ENCODE data around the gene PRDM16.

PRDM16 gene

DNA sequence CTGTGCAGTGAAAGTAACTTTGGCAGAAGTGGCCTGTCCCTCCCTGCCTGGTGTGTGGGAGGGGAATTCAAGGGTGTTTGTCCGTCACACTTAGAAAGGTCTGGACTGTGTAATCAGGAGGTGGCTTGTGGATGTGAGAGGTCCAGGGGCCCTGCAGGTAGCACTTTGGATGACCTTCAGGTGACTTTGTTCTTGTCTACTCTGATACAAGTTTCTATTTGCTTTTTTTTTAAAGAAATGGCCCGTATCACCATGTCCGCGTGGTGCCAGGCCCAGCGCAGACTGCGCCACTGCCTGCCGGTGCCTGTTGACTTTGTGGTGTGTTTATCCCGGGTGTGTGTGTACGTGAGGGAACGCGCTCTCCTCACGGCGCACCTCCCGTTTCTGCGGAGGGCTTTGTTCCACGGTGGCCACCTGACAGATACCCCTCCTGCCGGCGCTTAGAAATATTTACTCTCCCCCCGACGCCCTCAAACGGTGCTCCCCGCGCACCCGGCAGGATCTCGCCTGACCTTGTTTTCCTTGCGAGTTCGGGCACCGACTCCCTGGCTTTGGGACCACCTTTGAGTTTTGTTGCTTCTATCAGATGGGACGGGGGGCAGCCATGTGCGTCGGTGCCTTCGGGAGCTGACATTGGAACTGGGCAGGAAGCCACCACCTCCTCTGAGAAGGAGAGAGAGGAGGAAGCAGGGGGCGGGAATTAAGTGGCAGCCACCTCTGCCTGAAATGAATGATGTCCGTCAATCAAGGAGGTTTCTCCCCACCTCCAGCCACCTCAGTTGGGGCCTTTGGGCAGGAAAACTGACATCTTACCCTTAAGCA lies 119.4 kb downstream of the PRDM16 start:
- Histone ChIP-seq H3K9me2 (replicated peaks; ENCODE audit: low read depth, low read length) (no peaks in the 10 kb centered on the region), H3K4me3 (ENCODE audit: low read length, poor library complexity, severe bottlenecking) (no peak overlapping the region), H4K20me1 (ENCODE audit: insufficient read depth, low read length, poor library complexity, severe bottlenecking) (no peaks in the 10 kb centered on the region), H3F3A (ENCODE audit: low read depth) (no peaks in the 10 kb centered on the region), H3K9me3 (ENCODE audit: insufficient read depth, low read depth, low read length) (peaks cover 5% of the 10 kb centered on the region; the same call in 1 of the 2 replicates), H3K27me3 (ENCODE audit: insufficient read depth, low read length, poor library complexity, severe bottlenecking) (no peaks in the 10 kb centered on the region), H3K79me2 (ENCODE audit: insufficient read depth, low read length) (no peaks in the 10 kb centered on the region), H3K9ac (ENCODE audit: low read depth, low read length, poor library complexity, severe bottlenecking) (no peak overlapping the region), H3K4me1 (ENCODE audit: insufficient read depth, low read length, poor library complexity, severe bottlenecking) (no peaks in the 10 kb centered on the region), H3K4me2 (ENCODE audit: low read depth, low read length, poor library complexity, severe bottlenecking) (no peak overlapping the region), H2AFZ (ENCODE audit: low read length) (no peak overlapping the region), H3K36me3 (ENCODE audit: insufficient read depth, low read length) (peaks cover 4% of the 10 kb centered on the region; the same call in 1 of the 2 replicates)
- no peak for TF ChIP-seq EZH2phosphoT487 (IDR thresholded peaks at IDR 0.05; ENCODE audit: borderline replicate concordance)
- TF ChIP-seq CTCF (conservative IDR thresholded peaks at IDR 0.05; ENCODE audit: low read length) = no peak

GRCh38 chr1:3190256-3191041 lies 121.4 kb downstream of the PRDM16 start:
- H3K9me2 ChIP-seq (replicated peaks; ENCODE audit: low read depth, low read length) = no peaks in the 10 kb centered on the region
- H3K4me2 ChIP-seq (ENCODE audit: low read depth, low read length, poor library complexity, severe bottlenecking) = no peak overlapping the region
- no peak overlapping the region for H2AFZ ChIP-seq (ENCODE audit: low read length)
- no peaks in the 10 kb centered on the region for H3F3A ChIP-seq (ENCODE audit: low read depth)
- H3K27me3 ChIP-seq (ENCODE audit: insufficient read depth, low read length, poor library complexity, severe bottlenecking) = no peaks in the 10 kb centered on the region
- peaks cover 4% of the 10 kb centered on the region; the same call in 1 of the 2 replicates for H3K36me3 ChIP-seq (ENCODE audit: insufficient read depth, low read length)
- no peaks in the 10 kb centered on the region for H4K20me1 ChIP-seq (ENCODE audit: insufficient read depth, low read length, poor library complexity, severe bottlenecking)
- no peak overlapping the region for H3K9ac ChIP-seq (ENCODE audit: low read depth, low read length, poor library complexity, severe bottlenecking)
- H3K9me3 ChIP-seq (ENCODE audit: insufficient read depth, low read depth, low read length) = peaks cover 5% of the 10 kb centered on the region; the same call in 1 of the 2 replicates
- H3K79me2 ChIP-seq (ENCODE audit: insufficient read depth, low read length) = no peaks in the 10 kb centered on the region
- TF ChIP-seq EZH2phosphoT487 (IDR thresholded peaks at IDR 0.05; ENCODE audit: borderline replicate concordance) (no peak), CTCF (conservative IDR thresholded peaks at IDR 0.05; ENCODE audit: low read length) (no peak)
- H3K4me3 ChIP-seq (ENCODE audit: low read length, poor library complexity, severe bottlenecking) = no peak overlapping the region
- no peaks in the 10 kb centered on the region for H3K4me1 ChIP-seq (ENCODE audit: insufficient read depth, low read length, poor library complexity, severe bottlenecking)

- Histone ChIP-seq H3K4me1 (ENCODE audit: insufficient read depth, low read length, poor library complexity, severe bottlenecking) (no peaks in the 10 kb centered on the region), H3K79me2 (ENCODE audit: insufficient read depth, low read length) (no peaks in the 10 kb centered on the region), H3K9me3 (ENCODE audit: insufficient read depth, low read depth, low read length) (peaks cover 5% of the 10 kb centered on the region; the same call in 1 of the 2 replicates), H3K36me3 (ENCODE audit: insufficient read depth, low read length) (peaks cover 4% of the 10 kb centered on the region; the same call in 1 of the 2 replicates), H3K9ac (ENCODE audit: low read depth, low read length, poor library complexity, severe bottlenecking) (no peak overlapping the region), H3K4me2 (ENCODE audit: low read depth, low read length, poor library complexity, severe bottlenecking) (no peak overlapping the region), H3K9me2 (replicated peaks; ENCODE audit: low read depth, low read length) (no peaks in the 10 kb centered on the region), H3F3A (ENCODE audit: low read depth) (no peaks in the 10 kb centered on the region), H3K27me3 (ENCODE audit: insufficient read depth, low read length, poor library complexity, severe bottlenecking) (no peaks in the 10 kb centered on the region), H3K4me3 (ENCODE audit: low read length, poor library complexity, severe bottlenecking) (no peak overlapping the region), H2AFZ (ENCODE audit: low read length) (no peak overlapping the region), H4K20me1 (ENCODE audit: insufficient read depth, low read length, poor library complexity, severe bottlenecking) (no peaks in the 10 kb centered on the region)
- TF ChIP-seq CTCF (conservative IDR thresholded peaks at IDR 0.05; ENCODE audit: low read length) = no peak
- no peak for TF ChIP-seq EZH2phosphoT487 (IDR thresholded peaks at IDR 0.05; ENCODE audit: borderline replicate concordance)
These were observed 123.4 kb downstream of the PRDM16 start for GRCh38 chr1:3192361-3192760.
